Measurements from ENCODE around the gene HTRA3.

- TF ChIP-seq CTCF (conservative IDR thresholded peaks at IDR 0.05): no peak
- TF ChIP-seq ZFX (IDR thresholded peaks at IDR 0.05): no peak
Measured at GRCh38 chr4:8230891-8231290, 38.7 kb upstream of the HTRA3 start.
